ENCODE results near the gene PDE4B.

The PDE4B gene

DNA sequence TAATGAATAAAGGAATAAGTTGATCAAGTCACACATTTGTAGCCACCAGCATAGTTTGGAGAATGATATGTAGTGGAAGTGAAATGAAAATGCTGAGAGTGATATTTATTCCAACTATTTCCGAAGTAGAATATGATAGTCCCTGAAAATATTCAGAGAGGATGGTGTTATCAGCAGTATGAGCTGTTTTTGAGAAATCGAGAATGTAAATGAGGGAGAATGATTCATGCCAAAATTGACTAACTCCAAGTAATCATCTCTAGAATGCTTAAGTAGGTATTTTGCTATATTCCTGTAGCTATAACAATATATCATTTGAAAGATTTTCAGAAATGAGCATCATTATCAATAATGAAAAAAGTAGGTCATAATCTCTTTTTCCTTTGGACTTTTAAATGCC is 178.9 kb downstream of the PDE4B start:
- Histone ChIP-seq H3K4me3 (replicated peaks; ENCODE audit: low read depth, low read length) (no peak overlapping the region), H3K36me3 (ENCODE audit: control insufficient read depth, insufficient read depth, low read length) (no peaks in the 10 kb centered on the region)
- DNase-seq (ENCODE audit: extremely low read depth, insufficient read length) = no peak

DNA sequence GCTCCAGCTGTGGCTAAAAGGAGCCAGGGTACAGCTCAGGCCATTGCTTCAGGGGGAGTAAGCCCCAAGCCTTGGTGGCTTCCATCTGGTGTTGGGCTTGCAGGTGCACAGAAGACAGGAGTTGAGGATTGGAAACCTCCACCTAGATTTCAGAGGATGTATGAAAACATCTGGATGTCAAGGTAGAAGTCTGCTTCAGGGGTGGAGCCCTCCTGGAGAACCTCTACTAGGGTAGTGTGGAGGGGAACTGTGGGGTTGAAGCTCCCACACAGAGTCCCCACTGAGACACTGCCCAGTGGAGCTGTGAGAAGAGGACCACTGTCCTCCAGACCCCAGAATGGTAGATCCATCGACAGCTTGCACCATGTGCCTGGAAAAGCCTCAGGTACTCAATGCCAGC is 183.0 kb downstream of the PDE4B start:
- DNase-seq (ENCODE audit: extremely low read depth, insufficient read length) = no peak
- no peaks in the 10 kb centered on the region for H3K36me3 ChIP-seq (ENCODE audit: control insufficient read depth, insufficient read depth, low read length)
- H3K27me3 ChIP-seq (replicated peaks; ENCODE audit: control insufficient read depth, insufficient read depth, low read length) = no peaks in the 10 kb centered on the region
- TF ChIP-seq, protein P1, sequence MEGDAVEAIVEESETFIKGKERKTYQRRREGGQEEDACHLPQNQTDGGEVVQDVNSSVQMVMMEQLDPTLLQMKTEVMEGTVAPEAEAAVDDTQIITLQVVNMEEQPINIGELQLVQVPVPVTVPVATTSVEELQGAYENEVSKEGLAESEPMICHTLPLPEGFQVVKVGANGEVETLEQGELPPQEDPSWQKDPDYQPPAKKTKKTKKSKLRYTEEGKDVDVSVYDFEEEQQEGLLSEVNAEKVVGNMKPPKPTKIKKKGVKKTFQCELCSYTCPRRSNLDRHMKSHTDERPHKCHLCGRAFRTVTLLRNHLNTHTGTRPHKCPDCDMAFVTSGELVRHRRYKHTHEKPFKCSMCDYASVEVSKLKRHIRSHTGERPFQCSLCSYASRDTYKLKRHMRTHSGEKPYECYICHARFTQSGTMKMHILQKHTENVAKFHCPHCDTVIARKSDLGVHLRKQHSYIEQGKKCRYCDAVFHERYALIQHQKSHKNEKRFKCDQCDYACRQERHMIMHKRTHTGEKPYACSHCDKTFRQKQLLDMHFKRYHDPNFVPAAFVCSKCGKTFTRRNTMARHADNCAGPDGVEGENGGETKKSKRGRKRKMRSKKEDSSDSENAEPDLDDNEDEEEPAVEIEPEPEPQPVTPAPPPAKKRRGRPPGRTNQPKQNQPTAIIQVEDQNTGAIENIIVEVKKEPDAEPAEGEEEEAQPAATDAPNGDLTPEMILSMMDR (IDR thresholded peaks at IDR 0.05; ENCODE audit: insufficient read depth, low read length, poor library complexity, severe bottlenecking) = no peak
- H3K4me3 ChIP-seq (replicated peaks; ENCODE audit: low read depth, low read length) = no peak overlapping the region

More for the DNA sequence above, 178.9 kb downstream of the PDE4B start:
- TF ChIP-seq, protein P1 (IDR thresholded peaks at IDR 0.05; ENCODE audit: insufficient read depth, low read length, poor library complexity, severe bottlenecking) = no peak
- no peaks in the 10 kb centered on the region for H3K27me3 ChIP-seq (replicated peaks; ENCODE audit: control insufficient read depth, insufficient read depth, low read length)

DNA sequence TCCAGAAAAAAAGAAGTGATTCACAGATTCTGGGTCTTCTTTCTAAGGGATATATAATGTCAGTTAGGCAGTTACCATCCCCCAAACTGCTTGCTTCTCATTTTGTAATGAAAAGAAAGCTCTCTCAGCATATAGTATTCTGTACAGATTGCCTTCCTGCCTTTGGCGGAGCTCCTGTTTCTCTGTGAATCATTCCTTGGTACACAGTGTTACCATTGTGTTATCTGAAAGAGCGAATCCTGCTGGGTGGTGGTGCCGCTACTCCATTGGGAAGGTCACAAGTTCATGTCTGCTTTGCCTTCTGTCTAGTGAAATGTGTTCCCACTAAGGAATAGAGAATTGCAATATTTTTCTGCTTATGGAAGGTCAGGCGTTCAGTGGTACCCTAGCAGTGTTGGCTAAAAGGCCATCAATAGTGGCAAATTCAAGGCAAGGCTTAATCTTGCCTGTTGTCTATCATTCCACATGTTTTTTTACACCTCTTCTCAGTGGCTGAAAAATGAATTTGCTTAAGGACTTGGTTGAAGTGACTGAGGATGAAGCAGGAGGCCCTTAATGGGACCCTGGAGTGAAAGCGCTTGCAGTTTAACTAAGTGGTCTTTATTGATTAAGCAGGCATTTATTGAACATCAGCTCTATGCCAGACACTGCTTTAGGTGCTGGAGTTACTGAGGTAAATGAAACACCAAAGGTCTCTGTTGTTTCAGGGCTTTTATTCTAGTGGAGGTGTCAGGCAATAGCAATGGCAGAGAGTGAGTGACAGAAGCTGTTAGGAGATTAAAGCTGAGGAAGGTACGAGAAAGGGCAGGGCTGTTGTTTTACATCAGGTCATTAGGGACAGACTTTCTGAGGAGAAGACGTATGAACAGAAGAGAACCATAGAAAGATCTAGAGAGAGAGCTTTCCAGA is 186.7 kb downstream of the PDE4B start:
- TF ChIP-seq, protein P1 (IDR thresholded peaks at IDR 0.05; ENCODE audit: insufficient read depth, low read length, poor library complexity, severe bottlenecking) = no peak
- no peak overlapping the region for H3K4me3 ChIP-seq (replicated peaks; ENCODE audit: low read depth, low read length)
- H3K27me3 ChIP-seq (replicated peaks; ENCODE audit: control insufficient read depth, insufficient read depth, low read length) = no peaks in the 10 kb centered on the region
- H3K36me3 ChIP-seq (ENCODE audit: control insufficient read depth, insufficient read depth, low read length) = no peaks in the 10 kb centered on the region
- no peak for DNase-seq (ENCODE audit: extremely low read depth, insufficient read length)

DNA sequence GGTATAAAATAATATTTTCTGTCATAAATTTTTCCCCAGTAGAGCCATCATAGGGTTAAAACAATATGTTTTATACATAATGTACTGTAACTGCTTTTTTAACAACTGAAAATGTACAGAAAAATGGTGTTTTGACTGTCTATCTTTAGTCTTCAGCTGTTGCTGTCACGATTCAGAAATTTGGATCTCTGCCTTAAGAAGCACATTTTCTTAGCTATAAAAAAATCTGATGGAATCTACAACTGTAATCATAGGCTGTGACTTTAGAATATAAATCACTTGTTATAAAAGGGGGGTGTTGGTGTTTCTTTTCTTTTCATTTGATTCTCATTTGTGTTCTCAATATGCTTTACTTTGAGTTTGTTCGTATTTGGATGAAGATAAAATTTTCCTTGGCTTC is 187.5 kb downstream of the PDE4B start:
- Histone ChIP-seq H3K4me3 (replicated peaks; ENCODE audit: low read depth, low read length) (no peak overlapping the region), H3K36me3 (ENCODE audit: control insufficient read depth, insufficient read depth, low read length) (no peaks in the 10 kb centered on the region), H3K27me3 (replicated peaks; ENCODE audit: control insufficient read depth, insufficient read depth, low read length) (no peaks in the 10 kb centered on the region)
- no peak for DNase-seq (ENCODE audit: extremely low read depth, insufficient read length)
- TF ChIP-seq, protein P1 (IDR thresholded peaks at IDR 0.05; ENCODE audit: insufficient read depth, low read length, poor library complexity, severe bottlenecking) = no peak

DNA sequence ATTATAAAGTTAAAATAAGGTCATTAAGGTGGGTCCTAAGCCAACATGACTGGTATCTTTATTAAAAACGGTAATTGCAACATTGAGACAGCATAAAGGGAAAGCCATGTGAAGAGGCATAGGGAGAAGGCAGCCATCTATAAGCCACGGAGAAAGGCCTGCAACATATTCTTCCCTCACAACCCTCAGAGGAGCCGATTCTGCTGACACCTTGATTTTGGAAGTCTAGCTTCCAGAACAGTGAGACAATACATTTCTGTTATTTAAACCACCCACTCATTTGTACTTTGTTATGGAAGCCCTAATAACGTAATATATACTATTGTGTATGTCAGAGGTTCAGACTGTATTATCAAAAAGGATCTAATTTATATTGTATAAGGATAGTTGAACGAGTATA is 190.8 kb downstream of the PDE4B start:
- H3K27me3 ChIP-seq (replicated peaks; ENCODE audit: control insufficient read depth, insufficient read depth, low read length) = no peaks in the 10 kb centered on the region
- no peak overlapping the region for H3K4me3 ChIP-seq (replicated peaks; ENCODE audit: low read depth, low read length)
- TF ChIP-seq, protein P1 (IDR thresholded peaks at IDR 0.05; ENCODE audit: insufficient read depth, low read length, poor library complexity, severe bottlenecking) = no peak
- DNase-seq (ENCODE audit: extremely low read depth, insufficient read length) = no peak
- H3K36me3 ChIP-seq (ENCODE audit: control insufficient read depth, insufficient read depth, low read length) = no peaks in the 10 kb centered on the region
